GM19372 (cell line): ENCODE results near the gene PHC2.

Experiments
- ATAC-seq: cut with Tn5 transposase; IDR thresholded peaks from one replicate; pipeline ENCODE4 v1.9.1; 2021; ENCODE audit warnings: mild to moderate bottlenecking, low read depth, moderate library complexity; ENCODE audit not compliant: unreplicated experiment

Gene PHC2

GRCh38 chr1:33337441-33337840 lies 93.5 kb downstream of the PHC2 start:
- ATAC-seq: no peak

GRCh38 chr1:33336580-33336979 lies 94.3 kb downstream of the PHC2 start:
- ATAC-seq: no peak

DNA sequence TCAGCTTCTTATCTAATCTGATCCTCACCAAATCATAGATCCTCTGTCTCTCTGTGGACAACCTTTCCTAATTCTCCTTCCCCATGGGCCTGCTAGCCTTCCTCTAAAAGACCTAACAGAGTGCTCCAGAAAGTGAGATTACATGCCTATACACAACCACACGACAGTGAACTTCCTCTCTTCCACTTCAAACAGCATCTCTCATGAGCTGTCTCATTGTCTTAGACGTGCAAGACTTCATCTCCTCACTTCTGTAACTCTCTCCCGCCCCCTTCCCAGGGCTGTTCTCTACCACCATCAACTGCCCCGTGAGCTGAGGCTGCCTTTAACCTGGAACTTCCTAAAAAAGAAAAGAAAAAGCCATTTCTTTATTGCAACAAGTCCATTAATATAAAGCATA lies 95.9 kb downstream of the PHC2 start:
- no peak for ATAC-seq

DNA sequence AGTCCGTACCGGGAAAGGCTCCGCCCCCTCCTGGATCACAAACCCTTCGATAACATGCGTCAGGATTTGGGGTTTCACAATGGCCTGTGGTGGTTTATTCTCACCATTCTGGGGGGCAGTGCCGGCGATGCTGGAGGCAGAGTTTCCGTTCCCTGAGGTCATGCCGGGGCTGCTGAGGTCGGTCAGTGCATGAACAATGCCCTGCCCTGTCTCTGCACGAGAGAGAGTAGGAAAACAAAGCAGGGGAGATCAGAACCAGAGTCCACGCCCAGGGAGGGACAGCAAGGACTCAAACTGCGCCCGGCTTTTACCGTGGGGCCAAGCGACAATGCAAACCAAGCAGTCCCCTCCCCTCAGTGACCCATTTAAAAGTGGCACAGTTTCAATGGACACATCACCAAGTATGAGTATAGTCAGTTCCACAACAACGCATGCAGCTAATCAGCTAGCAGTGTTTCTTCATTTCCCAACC lies 96.8 kb downstream of the PHC2 start:
- ATAC-seq: no peak

DNA sequence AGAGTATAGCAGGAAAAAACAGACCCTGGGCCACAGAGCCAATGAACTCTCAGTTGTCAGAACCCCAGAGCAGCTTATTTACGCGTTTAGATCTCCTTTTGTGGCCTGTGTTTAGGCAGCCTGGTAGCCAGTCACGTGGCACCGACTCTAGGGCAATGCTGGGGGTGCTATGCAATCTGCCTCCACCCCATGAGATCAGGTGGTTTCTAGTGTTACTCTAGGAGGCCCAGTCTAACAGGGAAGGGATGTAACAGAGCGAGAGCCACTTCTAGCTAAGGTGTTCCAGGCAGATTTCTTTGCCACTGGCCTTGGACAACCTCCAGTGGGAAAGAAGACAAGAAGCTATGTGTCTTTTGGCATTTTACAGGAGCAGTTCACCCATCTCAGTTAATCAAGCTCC lies 98.0 kb downstream of the PHC2 start:
- ATAC-seq: no peak

- ATAC-seq: no peak
These were observed 98.5 kb downstream of the PHC2 start for GRCh38 chr1:33332357-33332789.

GRCh38 chr1:33331444-33332356 lies 99.2 kb downstream of the PHC2 start:
- no peak for ATAC-seq

GRCh38 chr1:33330906-33331305 lies 100.0 kb downstream of the PHC2 start:
- ATAC-seq: no peak

DNA sequence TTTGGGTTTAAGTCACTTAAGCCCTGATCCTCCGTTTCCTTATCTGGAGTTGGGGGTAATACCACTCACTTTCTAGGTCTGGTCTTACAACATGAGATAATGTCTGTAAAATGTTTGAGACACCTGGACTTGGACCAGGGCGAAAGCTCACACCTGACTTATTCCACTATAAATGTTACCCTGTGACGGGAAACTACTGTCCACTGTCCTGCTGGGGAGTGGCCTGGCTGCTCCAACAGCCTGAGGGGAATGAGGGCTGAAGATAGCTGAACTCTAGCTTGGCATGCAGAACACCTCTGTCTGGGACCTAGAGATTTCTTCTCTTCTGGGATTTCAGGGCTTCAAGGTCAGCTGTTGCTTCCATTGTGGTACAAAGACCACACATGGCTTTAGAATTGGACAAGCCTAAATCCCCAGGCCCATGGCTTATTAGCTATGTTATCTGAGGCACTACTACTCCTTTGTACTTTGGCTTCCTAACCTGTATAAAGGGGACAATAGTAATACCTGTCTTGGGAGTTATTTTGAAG lies 100.5 kb downstream of the PHC2 start:
- no peak for ATAC-seq

- ATAC-seq: no peak
These were observed 101.1 kb downstream of the PHC2 start for GRCh38 chr1:33329600-33330305.

DNA sequence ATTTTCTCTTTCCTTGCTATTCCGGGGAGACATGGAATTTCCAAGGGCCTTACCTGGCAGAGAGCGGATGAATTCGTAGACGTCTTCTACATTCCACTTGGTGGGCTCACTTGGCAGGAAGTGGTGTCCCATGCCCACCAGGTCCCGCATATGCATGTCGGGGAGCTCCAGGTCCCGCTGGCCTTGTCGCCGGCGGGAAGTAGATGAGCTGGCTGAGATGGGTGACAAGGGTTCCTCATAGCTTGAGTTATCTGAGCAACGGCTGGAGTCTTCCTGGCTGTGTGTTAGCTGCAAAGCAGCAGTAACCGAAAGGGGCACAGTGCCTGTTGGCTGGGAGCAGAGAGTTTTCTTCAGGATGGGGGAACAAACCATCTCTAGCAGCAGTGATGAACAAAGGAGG lies 102.1 kb downstream of the PHC2 start:
- no peak for ATAC-seq

- ATAC-seq: no peak
These were observed 103.1 kb downstream of the PHC2 start for GRCh38 chr1:33327587-33328325.

DNA sequence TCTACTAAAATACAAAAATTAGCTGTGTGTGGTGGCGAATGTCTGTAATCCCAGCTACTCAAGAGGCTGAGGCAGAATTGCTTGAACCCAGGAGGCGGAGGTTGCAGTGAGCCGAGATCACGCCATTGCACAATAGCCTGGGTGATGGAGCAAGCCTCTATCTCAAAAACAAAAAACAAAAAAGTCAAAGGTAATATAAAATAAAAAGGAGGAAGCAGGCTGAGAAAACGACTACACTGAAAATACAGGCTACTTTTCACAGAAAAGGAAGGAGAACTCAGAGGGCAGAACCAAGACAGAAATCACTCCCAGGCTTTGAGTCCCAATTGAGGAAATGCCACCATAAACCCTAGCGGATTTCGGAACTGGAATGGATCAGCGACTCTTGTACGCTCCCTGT lies 104.1 kb downstream of the PHC2 start:
- no peak for ATAC-seq

- no peak for ATAC-seq
These were observed 106.0 kb downstream of the PHC2 start for GRCh38 chr1:33324677-33325575.

- ATAC-seq: no peak
These were observed 107.0 kb downstream of the PHC2 start for GRCh38 chr1:33323663-33324477.

DNA sequence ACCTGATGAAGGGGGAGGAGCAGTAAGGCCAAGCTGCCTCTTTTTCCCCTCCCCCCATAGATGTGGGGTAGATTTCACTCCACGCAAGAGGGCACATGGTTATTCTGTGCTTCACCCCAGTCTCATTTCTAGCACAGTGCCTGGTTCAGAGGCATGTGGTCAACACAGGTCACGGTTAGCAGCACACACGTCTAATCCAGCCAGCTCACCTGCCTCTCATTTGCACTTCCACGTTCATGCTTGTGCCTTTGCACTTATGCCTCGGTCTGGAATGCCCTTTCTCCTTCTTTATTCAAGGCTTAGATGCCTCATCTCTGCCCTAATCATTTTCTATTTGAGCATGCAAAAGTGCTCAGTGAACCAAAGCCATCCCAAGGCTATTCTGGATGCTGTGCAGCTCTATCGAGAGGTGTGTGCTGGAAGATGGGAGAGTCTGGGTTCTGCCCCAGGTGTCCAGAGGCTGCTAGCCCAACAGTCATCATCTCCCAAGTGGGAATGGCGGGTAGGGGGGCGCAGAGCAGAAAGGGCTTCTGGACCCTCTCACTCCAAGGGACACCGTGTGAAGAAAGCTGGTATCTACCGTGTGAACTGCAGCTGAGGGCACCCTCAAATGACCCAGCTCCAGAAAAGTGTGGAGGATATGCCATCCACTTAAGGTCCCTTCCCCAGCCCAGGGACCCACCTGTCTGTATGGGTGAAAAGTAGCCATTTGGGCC lies 107.9 kb downstream of the PHC2 start:
- ATAC-seq: no peak

DNA sequence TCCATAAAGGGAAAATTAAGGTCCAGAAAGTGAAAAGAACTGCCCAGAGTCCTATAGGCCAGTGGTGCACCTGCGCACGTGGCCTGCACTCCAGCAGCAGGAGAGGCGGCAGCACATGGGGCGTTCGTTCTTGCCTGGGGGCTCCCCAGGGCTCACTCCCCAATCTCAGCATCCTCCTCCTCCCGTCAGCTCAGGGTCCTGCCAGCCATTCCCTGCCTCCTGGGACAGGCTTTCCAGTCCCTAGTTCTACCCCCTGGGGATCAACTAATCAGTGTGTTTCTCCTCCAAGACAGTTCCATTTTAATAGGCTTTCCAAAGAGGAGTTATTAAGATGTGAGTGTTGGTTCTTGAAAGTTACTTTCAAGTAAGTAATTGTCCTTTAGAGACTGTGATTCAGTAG lies 108.8 kb downstream of the PHC2 start:
- ATAC-seq: no peak

GRCh38 chr1:33321178-33321577 lies 109.7 kb downstream of the PHC2 start:
- no peak for ATAC-seq
